Vagina (tissue), 2 donors: Measurements from ENCODE around the gene ETS1.

Experiments used
- CTCF ChIP-seq, 3 experiments: fragments of 450-650 bp in 2 of 3; fragments of 200-600 bp in 1 of 3; sonication (generic) in 1 of 3; IDR thresholded peaks; one replicate each; pipeline ENCODE4 v1.5.1; 2017 to 2019; ENCODE audit warnings: antibody characterized with exemption in 3 of 3, mild to moderate bottlenecking in 2 of 3, moderate library complexity in 2 of 3
- POLR2A ChIP-seq, 2 donors: fragments of 450-650 bp; IDR thresholded peaks; one replicate each; pipeline ENCODE4 v1.6.1; 2017; ENCODE audit warnings: antibody characterized with exemption in 2 of 2, mild to moderate bottlenecking in 2 of 2, moderate library complexity in 2 of 2

GRCh38 chr11:128587415-128587814 lies at the start of gene ETS1:
- TF ChIP-seq CTCF (IDR thresholded peaks at IDR 0.05) = no peak
- TF ChIP-seq POLR2A (IDR thresholded peaks at IDR 0.05) = no peak
